Skeletal muscle cell (primary cell): ENCODE measurements around the gene HBG1.

Experiments used
- DNase-seq: peaks from one replicate; pipeline ENCODE4 v3.0.0-alpha.2; 2010; ENCODE audit warnings: low read depth
- H3K4me3 ChIP-seq: 2 replicates; pipeline ENCODE4 v1.5.1; 2011; ENCODE audit warnings: low read depth, mild to moderate bottlenecking, control low read depth, low read length, moderate library complexity

HBG1 gene

GRCh38 chr11:5231111-5231510, 18.5 kb downstream of the HBG1 start:
- no peak overlapping the region for H3K4me3 ChIP-seq
- DNase-seq = no peak

GRCh38 chr11:5230266-5230665, 19.4 kb downstream of the HBG1 start:
- no peak overlapping the region for H3K4me3 ChIP-seq
- DNase-seq = no peak

GRCh38 chr11:5229796-5230195, 19.9 kb downstream of the HBG1 start:
- H3K4me3 ChIP-seq = no peak overlapping the region
- no peak for DNase-seq

GRCh38 chr11:5229356-5229755, 20.3 kb downstream of the HBG1 start:
- no peak overlapping the region for H3K4me3 ChIP-seq
- DNase-seq = no peak

GRCh38 chr11:5228124-5228523, 21.5 kb downstream of the HBG1 start:
- no peak overlapping the region for H3K4me3 ChIP-seq
- DNase-seq = no peak

- DNase-seq = no peak
- H3K4me3 ChIP-seq = no peak overlapping the region
Observed at GRCh38 chr11:5227681-5228080, 22.0 kb downstream of the HBG1 start.

GRCh38 chr11:5226732-5227310, 22.8 kb downstream of the HBG1 start, which contains the start of gene HBB:
Gene HBB (minus strand): TSS chr11:5227071. CDS start chr11:5227021, 50 bp downstream.
- DNase-seq = no peak
- H3K4me3 ChIP-seq = no peak within 1 kb of the TSS

- no peak overlapping the region for H3K4me3 ChIP-seq
- no peak for DNase-seq
Observed at GRCh38 chr11:5225480-5225871, 24.2 kb downstream of the HBG1 start.

GRCh38 chr11:5224538-5225479, 24.8 kb downstream of the HBG1 start:
- H3K4me3 ChIP-seq = no peak overlapping the region

GRCh38 chr11:5223686-5224085, 26.0 kb downstream of the HBG1 start:
- H3K4me3 ChIP-seq = no peak overlapping the region
- DNase-seq = no peak

More at GRCh38 chr11:5224538-5225479, 24.8 kb downstream of the HBG1 start:
- DNase-seq = no peak

GRCh38 chr11:5223146-5223545, 26.5 kb downstream of the HBG1 start:
- H3K4me3 ChIP-seq = no peak overlapping the region
- no peak for DNase-seq

GRCh38 chr11:5210376-5210885, 39.2 kb downstream of the HBG1 start:
- no peak overlapping the region for H3K4me3 ChIP-seq
- no peak for DNase-seq

- DNase-seq = peak; percentile 45
- no peak overlapping the region for H3K4me3 ChIP-seq
Observed at GRCh38 chr11:5204787-5205186, 44.9 kb downstream of the HBG1 start.

- DNase-seq = no peak
- H3K4me3 ChIP-seq = no peak overlapping the region
Observed at GRCh38 chr11:5203366-5203765, 46.3 kb downstream of the HBG1 start.

- H3K4me3 ChIP-seq = no peak within 1 kb of the TSS
- DNase-seq = no peak
Observed at GRCh38 chr11:5200582-5200981, 49.1 kb downstream of the HBG1 start, which contains the start of gene OR51V1. Gene OR51V1 (minus strand): TSS chr11:5200682. CDS start chr11:5200682, 0 bp downstream.

- no peak for DNase-seq
- no peak overlapping the region for H3K4me3 ChIP-seq
Observed at GRCh38 chr11:5198285-5198684, 51.4 kb downstream of the HBG1 start.
